GM19043 (cell line): ENCODE measurements around the gene CHKB.

Experiments used
- ATAC-seq: cut with Tn5 transposase; IDR thresholded peaks from one replicate; pipeline ENCODE4 v1.9.1; 2021; ENCODE audit warnings: low read depth; ENCODE audit not compliant: unreplicated experiment

Gene CHKB

DNA sequence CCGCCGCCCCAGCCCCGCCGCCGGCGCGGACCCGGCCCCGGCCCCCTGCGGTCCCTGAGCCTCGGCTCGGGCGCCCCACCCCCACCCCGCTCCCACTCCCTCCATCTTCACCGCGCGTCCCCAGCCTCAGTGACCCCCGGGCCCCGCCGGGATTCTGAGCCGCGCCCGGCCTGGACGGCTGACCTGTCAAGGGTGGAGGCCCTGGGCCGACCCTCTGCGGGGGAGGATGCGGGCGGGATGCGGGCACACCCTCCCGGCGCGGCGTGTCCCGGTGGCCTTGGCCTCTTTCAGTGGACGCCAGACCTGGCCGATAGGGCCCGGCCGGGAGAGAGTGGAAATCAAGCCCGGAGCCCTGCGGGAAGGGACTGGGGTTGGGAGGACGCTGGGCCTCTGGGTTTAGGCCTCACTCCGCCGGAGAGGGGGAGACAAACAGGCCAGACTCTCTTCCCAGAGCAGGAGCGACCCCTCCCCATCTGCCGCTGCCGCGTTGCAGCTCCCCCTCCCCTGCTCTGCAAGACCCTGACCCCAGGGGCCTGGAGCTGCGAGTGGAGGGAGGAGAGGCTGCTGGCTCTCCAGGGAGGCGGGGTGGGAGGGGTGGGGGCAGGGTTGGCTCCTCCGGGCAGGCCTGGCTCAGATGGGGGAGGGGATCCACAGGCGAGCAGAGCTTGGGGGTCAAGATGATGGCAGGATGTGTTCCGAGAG is 18.5 kb upstream of the CHKB start:
- no peak for ATAC-seq

- ATAC-seq = no peak
These were observed 17.9 kb upstream of the CHKB start, which contains the start of gene MAPK8IP2 for GRCh38 chr22:50600538-50600937. TSS of gene MAPK8IP2 (plus strand) at chr22:50600793. CDS start at chr22:50600819, 26 bp downstream.

DNA sequence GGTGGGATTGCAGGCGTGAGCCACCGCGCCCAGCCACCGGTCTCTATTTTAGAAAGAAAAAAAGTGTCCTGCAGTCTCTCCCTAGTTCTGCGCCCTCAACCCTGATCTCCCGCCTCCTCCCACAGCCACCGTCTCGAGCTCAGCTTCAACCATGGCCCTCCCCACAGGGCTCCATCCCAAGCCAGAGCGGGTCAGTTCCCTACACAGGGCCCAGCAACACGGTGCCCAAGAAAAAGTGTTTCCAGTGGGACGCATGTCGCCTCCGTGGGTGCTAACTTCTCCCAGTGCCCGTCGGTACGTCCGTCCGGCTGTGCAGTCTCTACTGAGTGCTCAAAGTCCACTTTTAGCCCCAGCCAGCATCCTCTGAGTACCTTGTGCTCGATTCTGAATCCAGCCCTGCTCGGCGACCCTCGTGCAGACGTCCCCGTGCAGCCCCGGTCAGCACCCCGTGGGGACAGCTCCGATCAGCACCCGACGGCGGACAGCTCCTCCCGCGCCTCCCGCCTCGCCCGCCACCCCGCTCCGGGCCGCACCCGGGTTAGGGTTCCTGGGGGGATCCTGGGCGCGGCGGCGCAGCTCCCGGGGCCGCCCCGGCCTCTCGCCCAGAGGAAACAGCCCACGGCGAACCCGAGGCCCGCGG is 17.3 kb upstream of the CHKB start:
- no peak for ATAC-seq

DNA sequence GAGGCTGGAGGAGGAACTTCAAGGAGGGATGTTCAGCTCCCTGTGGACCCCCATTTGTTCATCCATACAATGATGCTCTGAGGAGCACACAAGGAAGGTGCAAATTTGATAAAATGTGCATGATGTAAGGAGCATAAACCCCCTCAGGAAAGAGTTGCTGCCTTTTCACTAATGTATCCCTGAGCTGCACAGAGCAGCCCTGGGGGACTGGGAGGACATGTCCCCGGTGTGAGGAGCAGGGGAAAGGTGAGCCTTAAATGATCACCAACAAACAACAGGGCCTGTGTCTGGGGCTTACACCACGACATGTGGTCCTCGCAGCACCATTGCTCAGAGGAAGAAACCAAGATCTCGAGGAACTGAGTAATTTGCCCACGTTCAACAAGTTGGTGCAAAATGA is 14.4 kb upstream of the CHKB start:
- no peak for ATAC-seq

GRCh38 chr22:50595189-50595588 is 12.5 kb upstream of the CHKB start:
- ATAC-seq = no peak

- no peak for ATAC-seq
These were observed 4.8 kb upstream of the CHKB start for GRCh38 chr22:50587407-50587806.

- ATAC-seq = no peak
These were observed 3.8 kb upstream of the CHKB start for GRCh38 chr22:50586416-50586815.

GRCh38 chr22:50585781-50586180 is 3.1 kb upstream of the CHKB start:
- no peak for ATAC-seq

GRCh38 chr22:50585238-50585637 is 2.6 kb upstream of the CHKB start:
- no peak for ATAC-seq

GRCh38 chr22:50584106-50585096 is 1.8 kb upstream of the CHKB start:
- ATAC-seq = no peak

DNA sequence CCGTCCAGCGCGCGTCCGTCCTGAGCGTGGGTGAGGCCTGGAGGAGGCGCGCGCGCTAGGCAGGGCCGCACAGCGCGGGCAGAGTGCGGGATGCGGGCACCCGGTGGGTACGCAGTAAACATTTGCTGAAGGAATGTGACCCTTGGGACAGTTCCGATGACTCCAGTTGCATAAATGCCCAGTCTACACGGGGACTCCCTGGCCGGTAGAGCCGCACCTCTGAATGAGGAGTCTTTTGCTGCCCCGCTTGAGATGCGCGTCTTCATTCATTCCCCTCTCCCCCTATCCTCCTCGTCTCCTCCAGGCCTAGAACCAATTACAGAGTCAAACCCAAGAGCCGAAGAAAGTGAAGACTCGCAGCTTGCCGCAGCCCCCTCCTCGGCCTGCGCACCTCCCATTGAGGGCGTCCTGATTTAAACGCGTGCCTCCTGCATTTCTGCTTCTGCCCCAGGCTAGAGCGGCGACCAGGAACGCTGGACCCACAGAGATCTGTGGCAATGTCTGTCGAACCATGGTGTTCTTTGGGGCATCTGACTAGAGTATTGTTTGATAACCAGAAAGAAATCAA is 729 bp upstream of the CHKB start:
- no peak for ATAC-seq

DNA sequence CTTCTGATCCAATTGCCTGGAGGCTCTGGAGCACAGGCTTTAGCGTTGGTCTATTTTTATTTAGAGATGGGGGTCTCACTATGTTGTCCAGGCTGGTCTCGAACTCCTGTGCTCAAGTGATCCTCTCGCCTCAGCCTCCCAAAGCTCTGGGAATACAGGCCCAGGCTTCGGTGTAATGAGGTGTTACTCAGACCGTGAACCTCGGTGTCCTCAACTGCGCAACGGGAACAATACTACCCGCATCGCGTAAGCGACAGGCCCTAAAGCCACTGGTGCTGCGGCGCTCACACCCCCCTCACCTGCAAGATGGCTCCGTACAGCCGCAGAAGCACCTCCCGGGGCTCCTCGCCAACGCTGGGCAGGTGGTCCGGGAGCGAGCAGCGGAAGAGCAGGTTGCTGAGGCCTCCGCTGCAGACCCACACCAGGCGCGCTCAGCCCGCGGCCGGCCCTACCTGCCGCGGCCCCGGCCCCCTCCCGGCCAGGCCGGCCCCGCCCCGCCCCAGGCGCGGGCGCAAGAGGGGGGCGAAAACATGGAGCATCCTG is 628 bp downstream of the CHKB start:
- peak; percentile 12 for ATAC-seq

GRCh38 chr22:50581031-50581949 is 1.4 kb downstream of the CHKB start:
- no peak for ATAC-seq

DNA sequence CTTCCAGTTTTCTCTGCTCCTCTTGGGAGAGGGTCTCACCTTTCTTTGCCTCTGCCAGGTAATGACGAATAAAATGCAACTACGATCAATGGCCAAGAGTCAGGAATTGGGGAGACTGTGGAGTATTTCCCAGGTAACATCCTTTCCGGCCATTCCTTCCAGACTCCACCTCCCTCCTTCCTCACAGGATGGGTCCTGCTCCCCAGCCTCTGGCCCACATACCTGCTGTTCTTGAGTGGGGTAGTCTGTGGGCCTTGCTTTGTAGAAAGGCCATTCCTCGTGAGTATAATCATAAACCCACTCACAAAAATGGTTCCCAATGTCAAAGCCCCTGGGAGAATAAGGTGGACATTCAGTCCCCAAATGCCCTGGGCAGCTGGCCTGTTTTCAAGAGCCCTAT is 2.9 kb downstream of the CHKB start:
- no peak for ATAC-seq

DNA sequence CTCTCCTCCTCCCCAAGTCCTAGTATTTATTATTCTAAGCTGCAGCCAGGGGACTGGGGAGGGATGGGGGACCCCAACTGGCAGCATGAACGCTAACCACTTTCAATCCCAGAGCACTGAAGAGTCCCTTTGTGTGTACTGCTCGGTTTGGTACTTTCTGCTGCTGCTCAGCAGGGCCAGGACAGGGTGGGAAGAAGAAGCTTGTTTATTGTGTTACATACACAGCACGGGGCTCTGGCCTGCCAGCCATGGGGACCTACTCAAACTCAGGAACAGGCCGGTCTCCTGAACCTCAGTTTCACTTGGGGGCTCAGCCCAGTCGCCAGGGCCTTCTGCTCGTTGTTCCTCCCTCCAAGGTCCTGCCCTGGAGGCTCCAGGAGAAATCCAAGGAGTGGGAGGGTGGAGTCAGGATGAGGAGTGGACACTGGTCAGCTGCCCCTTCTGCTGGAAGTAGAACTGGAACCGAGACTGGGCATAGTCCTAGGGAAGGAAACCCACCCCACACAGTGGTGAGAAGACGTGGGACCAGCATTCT is 3.8 kb downstream of the CHKB start:
- ATAC-seq = no peak

- ATAC-seq = no peak
These were observed 4.5 kb downstream of the CHKB start, which contains the start of gene CPT1B for GRCh38 chr22:50577987-50578775. TSS of gene CPT1B (minus strand) at chr22:50578427. CDS start at chr22:50577915, 512 bp downstream.

DNA sequence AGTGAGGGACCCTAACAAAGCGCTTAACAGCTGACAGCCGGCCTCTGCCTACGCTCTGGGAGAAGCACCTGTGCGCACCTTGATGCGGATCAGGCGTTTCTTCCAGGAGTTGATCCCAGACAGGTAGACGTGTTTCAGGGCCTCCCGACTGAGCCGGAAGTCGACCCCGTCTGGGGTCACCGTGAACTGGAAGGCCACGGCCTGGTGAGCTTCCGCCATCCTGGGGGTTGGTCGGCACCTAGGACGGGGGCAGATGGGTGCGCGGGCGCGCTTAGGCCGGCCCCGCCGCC is 5.0 kb downstream of the CHKB start:
- ATAC-seq = no peak

DNA sequence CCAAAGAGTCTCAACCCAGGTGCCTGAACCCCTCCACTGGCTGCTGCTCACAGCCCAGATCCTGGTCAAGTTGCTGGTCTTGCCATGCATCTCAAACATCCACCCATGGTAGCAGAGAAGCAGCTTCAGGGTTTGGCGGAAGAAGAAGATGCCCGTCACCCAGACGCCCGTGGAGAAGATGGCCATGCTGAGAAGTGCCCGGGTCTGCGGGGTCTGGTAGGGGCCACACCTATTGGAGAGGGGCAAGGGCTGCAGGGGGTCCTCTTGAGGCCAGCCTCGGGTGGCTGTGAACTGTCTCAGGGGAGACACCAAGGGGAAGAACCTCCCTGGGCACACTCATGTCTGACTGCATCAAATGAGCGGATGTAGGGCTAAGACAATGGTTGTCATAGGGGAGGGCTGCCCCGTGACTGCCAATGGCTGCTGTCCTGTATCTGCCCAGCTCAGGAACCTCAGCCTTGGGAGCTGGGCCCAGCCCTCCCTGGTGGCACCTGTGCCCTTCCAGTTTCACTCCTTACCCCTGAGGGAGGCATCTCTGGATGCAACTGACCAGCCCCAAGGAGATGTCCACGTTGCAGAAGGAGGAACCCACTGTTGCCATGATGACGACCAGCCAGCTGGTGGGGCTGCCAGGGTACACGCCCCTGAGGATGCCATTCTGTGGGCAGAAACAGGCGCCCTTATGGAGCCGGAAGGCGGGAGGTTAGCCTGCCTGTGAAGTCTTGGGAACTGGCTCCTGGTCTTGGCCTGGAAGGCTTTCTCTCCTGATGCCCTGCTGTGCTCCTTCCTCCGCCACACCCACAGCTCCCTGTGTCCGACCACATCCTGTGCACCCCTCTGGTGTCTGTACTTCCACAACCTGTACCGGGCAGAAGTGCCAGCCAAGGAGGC is 5.6 kb downstream of the CHKB start:
- ATAC-seq = no peak
